GM03348 (cell line): Measurements from ENCODE around the gene HEPN1.
A peak's percentile ranks its signal among the peaks of the same experiment; 100 is the strongest.

Source experiments
- DNase-seq: peaks from one replicate; pipeline ENCODE4 v3.0.0; 2012; ENCODE audit warnings: low spot score

The HEPN1 gene

DNA sequence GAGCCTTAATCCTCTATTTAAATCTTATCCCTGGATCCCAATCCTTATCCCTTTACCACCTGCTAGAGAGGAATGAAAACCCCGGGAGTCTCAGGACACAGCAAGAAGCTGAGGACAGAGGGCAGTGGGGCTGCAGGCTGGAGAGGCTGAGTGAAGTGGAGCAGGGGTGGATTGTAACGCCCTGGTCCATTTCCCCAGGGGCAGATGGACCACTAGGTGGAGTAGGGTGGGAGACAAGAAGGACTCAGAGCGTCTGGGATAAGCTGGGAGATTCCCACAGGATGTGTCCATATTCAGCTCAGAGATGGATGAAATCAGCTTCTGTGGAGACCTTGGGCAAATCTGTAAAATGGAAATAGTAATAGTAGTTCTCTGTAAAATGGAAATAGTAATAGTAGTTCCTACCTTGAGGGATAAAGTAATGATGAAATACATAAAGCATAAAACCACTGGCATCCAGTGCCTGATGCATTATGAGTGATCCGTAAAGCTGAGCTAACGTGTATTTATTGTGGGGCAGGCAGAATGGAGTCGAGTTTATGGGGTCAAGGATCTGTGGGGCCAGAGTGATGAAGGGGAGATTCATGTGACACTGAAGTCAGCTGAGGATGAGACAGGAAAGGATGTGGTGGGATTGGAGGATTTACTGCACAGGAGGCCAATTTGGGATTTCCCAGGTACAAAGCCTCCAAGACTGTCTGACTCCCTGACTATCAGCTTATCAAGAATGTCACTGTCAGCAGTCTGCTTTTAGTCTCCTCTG lies 19.5 kb upstream of the HEPN1 start:
- DNase-seq = peak; percentile 2

- DNase-seq = peak; percentile 85
Observed at GRCh38 chr11:124900464-124900863, 18.6 kb upstream of the HEPN1 start.

GRCh38 chr11:124902616-124903015 lies 16.4 kb upstream of the HEPN1 start:
- no peak for DNase-seq

DNA sequence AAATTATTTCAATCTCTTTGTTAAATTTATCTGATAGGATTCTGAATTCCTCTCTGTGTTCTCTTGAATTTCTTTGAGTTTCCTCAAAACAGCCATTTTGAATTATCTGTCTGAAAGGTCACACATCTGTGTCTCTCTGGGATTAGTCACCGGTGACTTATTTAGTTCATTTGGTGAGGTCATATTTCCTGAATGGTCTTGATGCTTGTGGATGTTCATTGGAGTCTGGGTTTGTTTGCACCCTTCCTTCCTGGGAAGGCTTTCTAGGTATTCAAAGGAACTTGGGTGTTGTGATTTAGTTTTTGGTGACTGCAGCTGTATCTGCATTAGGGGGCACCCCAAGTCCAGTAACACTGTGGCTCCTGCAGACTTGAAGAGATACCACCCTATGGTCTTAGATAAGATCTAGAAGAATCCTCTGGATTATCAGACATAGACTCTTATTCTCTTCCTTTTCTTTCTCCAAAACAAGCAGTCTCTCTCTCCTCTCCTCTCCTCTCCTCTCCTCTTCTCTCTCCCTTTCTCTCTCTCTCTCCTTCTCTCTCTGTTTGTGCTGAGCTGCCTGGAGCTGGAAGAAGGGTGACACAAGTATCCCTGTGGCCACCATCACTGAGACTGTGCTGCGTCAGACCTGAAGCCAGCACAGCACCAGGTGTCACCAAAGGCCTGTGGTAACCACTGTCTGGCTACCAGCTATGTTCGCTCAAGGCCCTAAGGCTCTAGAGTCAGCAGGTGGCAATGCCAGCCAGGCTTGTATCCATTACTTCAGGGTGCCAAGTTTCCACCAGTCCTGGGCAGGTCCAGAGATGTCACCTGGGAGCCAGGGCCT lies 3.3 kb upstream of the HEPN1 start:
- DNase-seq = no peak

DNA sequence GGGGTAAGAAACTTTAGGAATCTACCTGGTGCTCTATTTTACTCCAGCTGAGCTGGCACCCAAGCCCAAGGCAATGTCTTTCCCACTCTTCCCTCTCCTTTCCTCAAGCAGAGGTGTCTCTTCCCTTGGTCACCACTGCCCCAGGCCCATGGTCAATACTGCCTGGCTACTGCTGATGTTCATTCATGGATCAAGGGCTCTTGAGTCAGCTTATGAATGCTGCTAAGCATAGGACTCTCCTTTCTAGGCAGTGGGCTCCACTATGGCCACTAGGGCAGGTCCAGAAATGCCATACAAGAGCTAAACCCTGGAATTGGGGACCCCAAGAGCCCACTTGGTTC lies 2.7 kb upstream of the HEPN1 start:
- no peak for DNase-seq

- DNase-seq = no peak
Observed at GRCh38 chr11:124917115-124917637, 1.9 kb upstream of the HEPN1 start.

- no peak for DNase-seq
Observed at GRCh38 chr11:124919898-124920297, 848 bp downstream of the HEPN1 start.

GRCh38 chr11:124920356-124920755 lies 1.3 kb downstream of the HEPN1 start:
- DNase-seq = no peak

- DNase-seq = peak; percentile 68
Observed at GRCh38 chr11:124920870-124921609, 2.0 kb downstream of the HEPN1 start.

DNA sequence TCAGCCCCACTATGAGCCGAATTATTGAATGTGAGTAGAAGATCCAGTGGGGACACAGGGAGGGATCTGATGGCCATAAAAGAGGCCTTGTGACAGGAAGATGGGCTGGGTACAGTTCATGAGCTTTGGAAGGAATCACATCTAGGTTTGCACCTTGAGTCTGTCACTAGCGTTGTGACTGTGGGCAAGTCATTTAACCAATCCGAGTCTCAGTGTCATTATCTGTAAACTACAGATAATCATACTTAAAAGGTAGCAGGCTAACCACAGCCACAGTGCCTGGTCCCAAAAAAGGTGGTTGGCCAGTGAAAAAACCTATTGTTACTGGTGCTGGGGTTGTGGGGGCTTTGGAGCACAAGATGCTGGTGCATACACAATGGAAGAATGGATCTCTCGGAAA lies 3.8 kb downstream of the HEPN1 start:
- DNase-seq = no peak

- DNase-seq = no peak
Observed at GRCh38 chr11:124923296-124923695, 4.2 kb downstream of the HEPN1 start.

GRCh38 chr11:124928942-124929665 lies 10.1 kb downstream of the HEPN1 start:
- DNase-seq = no peak

DNA sequence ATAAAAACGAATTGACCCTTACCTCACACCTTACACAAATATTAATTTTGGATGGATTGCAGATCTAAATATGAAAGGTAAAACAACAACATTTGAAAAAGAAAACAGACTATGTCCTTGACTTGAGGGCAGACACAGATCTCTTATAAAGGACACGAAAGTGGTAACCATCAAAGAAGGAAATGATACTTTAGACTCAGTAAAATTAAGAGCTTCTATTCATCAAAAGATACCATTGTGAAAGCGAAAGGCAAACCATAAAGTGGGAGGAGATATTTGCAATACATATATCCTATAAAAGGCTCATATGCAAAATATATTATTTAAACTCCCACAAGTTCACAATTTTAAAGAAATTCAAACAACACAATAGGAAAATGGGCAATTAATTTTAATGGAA lies 11.7 kb downstream of the HEPN1 start:
- DNase-seq = no peak

DNA sequence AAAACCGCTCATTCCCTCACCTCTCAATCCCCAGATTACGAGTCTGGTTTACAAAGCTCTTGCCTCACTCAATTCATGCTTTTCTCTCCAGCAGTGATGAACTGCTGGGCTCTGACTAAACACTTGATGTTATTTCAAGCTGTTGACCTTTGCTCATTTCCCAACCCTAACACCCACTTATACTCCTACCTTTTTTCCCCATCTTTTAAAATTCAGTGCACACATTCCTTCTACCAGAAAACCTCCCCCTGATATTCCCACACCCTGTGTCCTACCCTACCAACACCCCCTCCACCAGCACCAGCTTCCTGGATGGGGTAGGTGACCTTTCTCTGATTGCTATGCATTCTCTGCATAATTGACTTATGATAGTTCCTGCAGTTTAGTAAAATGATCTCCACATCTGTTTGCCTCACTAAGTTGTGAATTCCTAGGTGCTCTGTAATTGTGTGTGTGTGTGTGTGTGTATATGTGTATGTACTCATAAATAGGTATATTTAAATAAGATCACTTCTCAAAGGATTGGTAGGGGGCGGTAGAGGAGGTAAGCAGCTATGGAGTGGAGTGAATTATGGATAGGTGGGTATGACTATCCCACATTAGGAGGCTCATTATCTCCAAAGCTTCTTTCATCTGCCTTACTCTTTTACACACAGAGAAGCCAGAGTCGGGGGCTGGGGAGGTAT lies 16.0 kb downstream of the HEPN1 start:
- peak; percentile 74 for DNase-seq

DNA sequence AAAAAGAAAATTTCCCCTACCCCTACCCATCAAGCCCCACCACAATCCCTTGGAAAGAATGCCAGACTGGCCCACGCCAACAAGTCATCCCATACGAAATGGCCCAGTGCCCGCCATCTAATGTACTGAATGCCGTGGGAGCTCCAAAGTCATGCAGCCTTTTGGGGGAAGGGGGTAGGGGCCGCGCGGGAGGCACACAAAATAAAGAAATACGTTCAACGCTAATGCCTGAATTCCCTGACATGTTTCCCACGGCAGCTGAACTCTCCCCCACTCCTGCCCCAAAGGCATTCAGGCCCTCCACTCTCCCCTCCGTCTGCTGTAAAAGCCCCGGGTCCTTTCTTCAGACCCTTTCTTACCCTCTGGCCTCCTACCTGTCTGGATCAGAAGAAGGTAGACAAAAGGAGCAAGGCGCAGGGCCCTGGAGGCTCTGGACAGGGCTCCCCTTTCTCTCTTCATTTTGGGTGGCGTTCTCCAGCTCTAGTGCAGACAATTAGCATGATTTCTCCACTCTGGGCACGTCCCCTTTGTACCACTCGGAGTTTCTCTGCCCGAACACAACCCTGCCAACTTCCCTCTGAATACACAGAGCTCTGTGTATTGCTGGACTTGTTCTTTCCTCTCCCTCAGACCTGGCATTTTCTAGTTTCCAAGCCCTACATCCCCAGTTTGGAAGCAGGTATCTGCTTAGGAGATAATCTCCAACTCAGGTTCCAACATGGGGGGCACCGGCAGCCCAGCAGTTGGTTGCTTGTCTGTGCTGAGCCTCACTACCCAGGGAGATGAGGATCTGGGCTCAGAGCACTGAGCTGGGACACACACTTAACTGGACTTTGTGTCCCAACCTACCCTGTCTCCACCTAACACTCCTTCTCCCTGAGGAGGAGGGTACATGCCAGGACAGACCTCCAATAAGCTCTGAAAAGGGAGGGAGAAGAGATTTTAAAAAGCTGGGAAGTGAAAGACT lies 16.8 kb downstream of the HEPN1 start, which contains the start of gene HEPACAM:
TSS of gene HEPACAM (minus strand) at position 500 of the 967 bp plus-strand sequence. CDS start at position 459, 41 bp downstream.
- no peak for DNase-seq

GRCh38 chr11:124937336-124937935 lies 18.4 kb downstream of the HEPN1 start:
- no peak for DNase-seq

DNA sequence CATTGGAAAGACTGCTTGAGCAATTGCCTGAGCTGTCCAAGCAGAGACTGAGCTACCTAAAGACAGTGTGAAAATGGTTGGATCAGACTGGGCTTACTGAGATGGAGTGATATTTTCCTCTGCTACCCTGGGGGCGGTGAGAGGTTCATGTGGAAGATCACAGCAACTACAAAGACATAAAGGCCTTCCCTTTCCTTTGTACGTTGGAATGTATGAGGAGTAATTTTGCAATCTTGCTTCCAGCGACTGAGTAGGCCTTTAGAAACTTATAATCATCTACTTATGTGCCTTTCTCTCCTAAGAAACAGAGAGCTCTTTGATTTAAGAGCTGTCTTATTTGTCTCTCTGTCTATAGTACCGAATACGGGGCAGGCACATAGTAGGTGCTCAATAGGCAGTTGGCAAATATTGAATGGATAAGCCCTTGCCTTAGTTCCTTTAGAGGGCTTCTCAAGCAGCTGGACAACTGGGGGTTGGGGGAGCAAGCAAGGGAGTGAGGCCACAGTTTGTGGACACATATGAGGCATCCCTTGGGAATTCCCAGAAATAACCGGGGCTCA lies 19.2 kb downstream of the HEPN1 start:
- peak; percentile 24 for DNase-seq

DNA sequence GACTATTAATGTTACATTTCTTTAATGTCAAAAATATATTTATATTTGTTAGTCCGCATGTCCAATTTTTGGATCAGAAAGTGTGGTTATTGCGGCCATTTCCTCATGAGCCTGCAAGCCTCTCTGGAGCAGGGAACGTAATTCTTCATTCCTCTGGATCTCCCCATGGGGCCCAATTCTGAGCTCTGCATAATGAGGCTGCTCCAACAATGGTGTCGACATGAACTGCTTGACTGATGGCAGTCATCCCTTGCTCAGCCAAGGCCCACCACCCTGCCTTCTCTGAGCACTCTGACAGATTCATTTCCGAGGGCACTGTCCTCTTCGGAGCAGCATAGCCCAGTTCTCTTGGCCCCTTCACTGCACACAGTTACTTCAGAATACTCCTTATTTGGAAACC lies 19.9 kb downstream of the HEPN1 start:
- DNase-seq = no peak

GRCh38 chr11:124941703-124942102 lies 22.7 kb downstream of the HEPN1 start:
- no peak for DNase-seq
